NOMO-1 (cell line): ENCODE results near the gene SYNE1.
A peak's percentile ranks its signal among the peaks of the same experiment; 100 is the strongest.

Experiments
- DNase-seq, 2 experiments: peaks; one replicate each; lab custom pipeline; 2025; ENCODE audit not compliant: unreplicated experiment in 2 of 2; lab: John Stamatoyannopoulos, UW

Gene SYNE1

GRCh38 chr6:152379423-152379822 lies 257.7 kb downstream of the SYNE1 start:
- DNase-seq, result no peak

GRCh38 chr6:152378169-152378568 lies 259.0 kb downstream of the SYNE1 start:
- DNase-seq, result no peak

DNA sequence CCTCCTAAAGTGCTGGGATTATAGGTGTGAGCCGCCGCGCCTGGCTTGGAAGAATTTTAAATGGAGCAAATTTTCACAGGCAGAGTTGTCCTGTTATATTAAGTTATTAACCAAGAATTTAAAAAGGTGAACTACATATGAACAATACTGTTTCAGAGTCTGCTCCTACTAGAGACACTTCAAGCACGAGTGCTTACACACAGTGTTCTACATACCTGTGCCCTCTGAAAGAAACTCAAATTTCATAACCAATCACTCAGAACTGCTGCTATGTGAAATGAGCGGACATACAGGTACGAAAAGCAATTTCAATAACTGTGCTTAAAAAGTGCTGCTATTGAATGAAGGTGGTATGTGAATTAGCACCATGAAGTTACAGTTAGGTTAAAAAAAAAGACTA lies 262.0 kb downstream of the SYNE1 start:
- DNase-seq, result no peak

DNA sequence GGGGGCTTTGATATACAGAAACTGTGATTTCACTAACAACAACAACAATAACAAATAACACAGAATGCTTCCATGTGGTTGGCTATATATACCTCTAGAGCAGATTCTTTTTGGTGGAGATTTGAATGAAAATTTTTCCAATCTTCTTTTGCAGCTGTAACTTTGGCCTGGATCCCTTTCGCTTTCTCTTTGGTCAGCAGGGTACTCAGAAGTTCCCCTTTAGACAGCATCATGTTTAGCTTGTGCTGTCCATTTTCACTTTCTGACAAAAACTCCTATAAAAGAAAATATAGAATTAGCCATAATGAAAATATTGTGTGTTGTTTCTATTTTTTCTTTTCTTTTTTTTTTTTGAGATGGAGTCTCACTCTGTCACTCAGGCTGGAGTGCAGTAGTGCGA lies 264.2 kb downstream of the SYNE1 start:
- no peak for DNase-seq

GRCh38 chr6:152371775-152372174 lies 265.4 kb downstream of the SYNE1 start:
- DNase-seq, result no peak

DNA sequence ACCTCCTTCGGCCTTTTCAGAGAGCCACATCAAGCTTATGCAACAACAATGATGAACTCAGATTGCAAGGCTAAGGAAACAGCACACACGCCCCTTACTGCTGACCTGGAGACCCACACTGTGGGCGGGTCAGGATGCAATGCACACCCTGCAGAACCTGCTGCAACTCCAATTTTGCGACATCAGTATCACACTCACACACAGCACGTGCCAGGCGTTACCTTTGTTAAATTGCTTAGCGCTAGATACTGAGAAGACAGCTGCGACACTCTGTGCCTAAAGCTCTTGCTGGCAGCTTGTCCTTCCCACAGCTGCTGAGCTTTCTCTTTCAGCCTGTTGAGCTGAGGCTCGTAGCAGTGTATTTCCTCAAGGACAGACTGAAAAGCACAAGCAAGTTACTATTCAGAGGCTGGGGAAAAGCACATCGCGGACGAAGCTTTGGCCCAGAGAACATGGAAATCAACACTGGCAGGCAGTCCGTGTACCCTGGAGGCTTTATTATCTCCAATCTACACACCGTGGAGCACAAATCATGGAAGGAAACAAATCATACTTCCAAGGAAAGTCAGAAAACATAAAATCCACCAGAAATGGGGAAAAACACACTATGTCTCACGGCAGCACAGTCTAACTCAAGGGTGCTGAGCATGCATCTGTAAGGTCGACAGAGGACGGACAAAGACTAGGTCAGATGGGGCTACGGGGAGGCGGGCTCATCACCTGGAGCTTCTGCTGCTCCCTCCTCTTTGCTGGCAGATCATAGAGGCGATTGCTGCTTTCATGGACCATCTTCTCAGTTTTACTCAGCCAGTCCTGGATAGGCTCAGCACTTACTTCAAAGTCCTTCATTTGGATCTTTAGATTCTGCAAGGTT lies 268.2 kb downstream of the SYNE1 start:
- DNase-seq, result no peak

- no peak for DNase-seq
Observed at GRCh38 chr6:152364866-152365265, 272.3 kb downstream of the SYNE1 start.

- no peak for DNase-seq
Observed at GRCh38 chr6:152360034-152360433, 277.1 kb downstream of the SYNE1 start.

GRCh38 chr6:152356662-152357061 lies 280.5 kb downstream of the SYNE1 start:
- peak; percentile 58 to 62 for DNase-seq

- no peak for DNase-seq
Observed at GRCh38 chr6:152356016-152356415, 281.1 kb downstream of the SYNE1 start.

DNA sequence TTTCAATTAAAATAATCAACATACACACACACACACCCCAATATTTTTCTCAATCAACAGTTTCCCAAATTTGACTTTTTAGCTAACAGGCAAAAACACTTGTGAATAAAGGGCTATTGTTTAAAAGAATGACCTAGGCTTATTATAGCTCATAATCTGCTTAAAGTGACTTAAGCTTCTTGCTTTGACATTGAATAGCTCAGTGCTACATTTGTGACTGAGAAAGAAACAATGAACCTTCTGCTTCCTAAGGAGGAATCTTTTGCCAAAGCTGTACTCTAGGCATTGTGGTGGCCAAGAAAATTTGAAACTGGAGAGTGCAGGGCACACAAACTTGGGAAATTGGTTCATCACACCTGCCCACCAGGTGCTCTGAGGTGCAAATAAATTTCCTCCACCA lies 282.0 kb downstream of the SYNE1 start:
- DNase-seq, result no peak

- no peak for DNase-seq
Observed at GRCh38 chr6:152353440-152353839, 283.7 kb downstream of the SYNE1 start.

GRCh38 chr6:152351742-152352141 lies 285.4 kb downstream of the SYNE1 start:
- no peak for DNase-seq

- no peak for DNase-seq
Observed at GRCh38 chr6:152351110-152351509, 286.1 kb downstream of the SYNE1 start.

DNA sequence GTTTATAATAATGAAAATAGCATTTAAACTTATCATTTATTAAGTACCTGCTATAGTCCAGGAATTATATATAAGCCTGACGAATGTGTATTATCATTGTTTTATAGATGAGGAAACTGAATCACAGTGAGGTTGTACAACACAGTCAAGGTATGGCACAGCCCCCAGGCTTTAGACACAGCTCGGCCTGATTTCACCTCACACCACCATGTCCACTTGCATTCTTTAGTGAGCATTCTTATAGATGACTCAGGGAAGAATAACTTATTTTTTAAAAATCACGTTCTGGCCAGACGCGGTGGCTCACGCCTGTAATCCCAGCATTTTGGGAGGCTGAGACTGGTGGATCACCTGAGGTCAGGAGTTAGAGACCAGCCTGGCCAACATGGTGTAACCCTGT lies 289.0 kb downstream of the SYNE1 start:
- DNase-seq, result no peak

- DNase-seq, result no peak
Observed at GRCh38 chr6:152343735-152344360, 293.3 kb downstream of the SYNE1 start.

DNA sequence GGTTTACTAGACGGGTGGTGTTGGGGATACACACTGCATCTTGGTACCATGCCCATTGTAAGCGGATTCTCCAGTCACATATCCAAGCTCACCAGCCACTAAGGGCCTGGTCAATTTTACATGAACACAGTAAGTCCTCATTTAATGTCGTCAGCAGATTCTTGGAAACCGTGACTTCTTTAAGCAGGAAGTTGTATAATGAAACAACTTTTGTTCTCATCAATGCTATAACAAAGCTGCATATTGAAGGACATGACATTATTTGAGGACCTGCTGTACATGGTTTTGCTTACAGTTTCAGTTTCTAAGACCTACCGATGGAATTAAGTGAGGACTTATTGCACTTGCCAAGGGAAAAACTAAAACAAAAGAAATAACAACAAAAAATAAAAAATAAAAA lies 295.6 kb downstream of the SYNE1 start:
- no peak for DNase-seq

DNA sequence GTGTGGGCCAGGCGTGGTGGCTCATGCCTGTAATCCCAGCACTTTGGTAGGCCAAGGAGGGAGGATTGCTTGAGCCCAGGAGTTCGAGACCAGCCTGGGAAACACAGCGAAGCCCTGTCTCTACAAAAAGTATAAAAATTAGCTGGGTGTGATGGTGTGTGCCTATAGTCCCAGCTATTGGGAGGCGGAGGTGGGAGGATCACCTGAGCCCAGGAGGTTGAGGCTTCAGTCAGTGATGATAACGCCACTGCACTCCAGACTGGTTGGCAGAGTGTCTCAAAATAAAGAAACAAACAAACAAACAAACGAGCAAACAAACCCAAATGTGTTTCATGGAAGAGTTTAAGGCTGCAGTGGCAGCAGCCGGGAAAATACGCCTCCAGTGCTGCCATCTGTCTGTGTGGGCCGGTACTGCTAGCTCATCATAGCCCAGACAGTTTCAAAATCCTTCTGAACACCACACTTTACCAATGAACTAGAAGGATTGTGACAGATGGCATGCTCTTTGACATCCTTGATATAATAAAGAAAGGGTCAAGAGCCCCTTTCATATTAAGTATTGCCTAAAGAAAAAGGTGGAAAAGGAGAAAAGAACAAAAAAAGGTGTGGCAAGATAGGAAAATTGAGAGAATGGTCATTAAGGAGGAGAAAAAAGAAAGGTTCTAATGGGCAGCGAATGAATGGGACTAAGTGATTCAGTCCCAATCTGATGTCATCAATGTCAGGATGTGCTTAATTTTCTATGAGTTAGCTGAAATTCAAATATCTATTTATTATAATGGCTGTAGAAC lies 298.6 kb downstream of the SYNE1 start:
- DNase-seq, result no peak

DNA sequence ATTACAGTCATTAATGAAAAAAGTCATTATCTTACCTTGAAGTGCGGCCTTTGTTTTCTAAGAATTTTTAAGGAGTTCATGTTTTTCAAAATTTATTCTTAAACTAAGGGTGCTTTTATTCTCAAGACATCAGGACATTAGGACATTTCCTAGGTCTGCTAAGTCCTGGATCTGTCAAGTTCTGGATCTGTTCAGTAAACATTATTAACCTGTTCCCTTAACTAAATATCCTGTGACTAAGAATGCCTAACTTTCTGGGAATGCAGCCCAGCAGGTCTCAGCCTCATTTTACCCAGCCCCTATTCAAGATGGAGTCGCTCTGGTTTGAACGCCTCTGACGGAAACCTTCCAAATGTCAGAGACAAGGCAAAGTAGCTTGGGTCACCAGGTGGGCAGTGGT lies 302.6 kb downstream of the SYNE1 start:
- DNase-seq, result no peak

DNA sequence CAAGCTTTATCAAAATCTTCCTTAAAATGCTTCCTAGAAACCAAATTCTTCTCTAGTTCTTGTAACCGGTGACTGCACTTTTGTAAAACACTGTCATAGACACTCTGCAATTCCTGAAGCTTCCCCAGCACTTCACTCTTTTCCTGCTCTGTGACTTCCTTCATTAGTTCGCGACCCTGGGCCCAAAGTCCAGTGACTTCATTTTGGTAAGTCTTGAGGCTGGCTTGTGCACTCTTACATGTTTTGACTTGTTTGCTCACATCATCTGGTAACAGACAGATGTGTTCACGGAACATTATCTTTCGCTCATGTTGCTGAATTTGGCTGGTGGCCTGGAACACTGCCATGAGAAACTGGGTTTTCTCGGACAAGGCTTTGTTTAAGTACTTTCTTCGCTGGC lies 306.2 kb downstream of the SYNE1 start:
- no peak for DNase-seq

DNA sequence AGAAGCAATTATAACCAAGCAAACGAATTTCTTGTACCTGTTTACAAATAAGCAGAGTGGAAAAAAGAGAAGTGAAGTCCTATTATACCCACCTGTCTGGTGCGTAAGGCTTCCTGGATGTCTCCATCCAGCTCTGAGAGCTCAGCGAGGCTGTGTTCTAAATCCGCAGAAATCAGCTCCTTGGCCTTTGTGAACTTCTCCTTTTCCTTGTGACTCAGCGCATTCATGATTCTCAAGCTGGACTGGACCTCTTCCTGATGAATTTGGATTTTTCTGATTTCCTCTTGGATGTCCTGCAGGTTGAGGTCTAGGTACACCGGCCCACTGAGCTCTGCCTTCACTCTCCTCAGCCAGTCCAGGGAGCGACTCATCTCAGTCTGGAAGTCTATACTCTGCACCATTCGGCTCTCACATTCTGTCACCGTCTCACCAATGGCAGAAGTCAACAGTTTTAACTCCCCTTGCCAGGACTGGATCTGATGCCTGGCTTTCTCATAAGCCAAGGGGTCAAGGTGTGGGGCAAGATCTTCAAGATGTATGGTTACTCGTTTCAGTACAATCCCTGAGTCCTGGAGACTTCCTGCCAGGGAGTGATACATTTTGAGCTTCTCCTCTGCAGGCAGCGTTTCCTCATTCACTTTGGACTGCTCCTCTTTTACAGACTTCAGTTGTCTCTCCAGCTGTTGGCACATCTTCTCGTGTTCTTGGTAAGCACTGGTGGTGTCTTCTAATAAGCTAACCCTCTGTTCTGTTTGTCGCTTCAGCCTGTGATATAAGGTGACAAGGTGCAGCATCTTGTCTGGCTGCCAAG lies 307.3 kb downstream of the SYNE1 start:
- DNase-seq, result peak; percentile 15 to 18
